Glutamatergic neuron (in vitro differentiated cells): ENCODE measurements around the gene NUP210. TPM values are rescaled to one million over a fixed set of nuclear protein-coding genes. Genes with fewer than 3 reads are reported as not detected.

Experiments used
- DNase-seq: peaks from one replicate; pipeline ENCODE4 v3.0.0; 2022
- H3K27ac Mint-ChIP-seq: one replicate; pipeline ENCODE4 v1.8.0; 2020; ENCODE audit warnings: mild to moderate bottlenecking, mixed read lengths, inconsistent platforms; ENCODE audit not compliant: unreplicated experiment
- H3K27me3 Mint-ChIP-seq: one replicate; pipeline ENCODE4 v1.8.0; 2020; ENCODE audit warnings: mild to moderate bottlenecking, moderate library complexity, mixed read lengths, inconsistent platforms; ENCODE audit not compliant: unreplicated experiment
- H3K36me3 Mint-ChIP-seq: one replicate; pipeline ENCODE4 v1.8.0; 2020; ENCODE audit warnings: mild to moderate bottlenecking, mixed read lengths, inconsistent platforms; ENCODE audit not compliant: unreplicated experiment
- H3K4me1 Mint-ChIP-seq: one replicate; pipeline ENCODE4 v1.8.0; 2020; ENCODE audit warnings: mild to moderate bottlenecking, low read depth, mixed read lengths, inconsistent platforms; ENCODE audit not compliant: unreplicated experiment
- H3K4me3 Mint-ChIP-seq: one replicate; pipeline ENCODE4 v1.8.0; 2020; ENCODE audit warnings: mild to moderate bottlenecking, mixed read lengths, inconsistent platforms; ENCODE audit not compliant: unreplicated experiment
- H3K9me3 Mint-ChIP-seq: one replicate; pipeline ENCODE4 v1.8.0; 2020; ENCODE audit warnings: mild to moderate bottlenecking, moderate library complexity, mixed read lengths, inconsistent platforms; ENCODE audit not compliant: unreplicated experiment
- CTCF ChIP-seq: fragments of 200-600 bp; sonication (generic); IDR thresholded peaks from one replicate; pipeline ENCODE4 v1.5.0; 2021; ENCODE audit not compliant: partially characterized antibody, unreplicated experiment
- total RNA-seq: library from RNA; stranded (reverse); fragmentation: NEBNext Ultra II Directional; extraction: Animal tissue kit (Norgen Biotek cat#: 25700); gene quantifications from one replicate; pipeline ENCODE4 v1.2.1, GENCODE V29; 2021; ENCODE audit not compliant: unreplicated experiment

NUP210 gene
- total RNA-seq, 1 donor from 2014 or later, result 2.4 TPM

- TF ChIP-seq CTCF, result no peak
- H3K4me1 Mint-ChIP-seq, result peaks cover 3% of the 10 kb centered on the region
- H3K9me3 Mint-ChIP-seq, result no peaks in the 10 kb centered on the region
- H3K4me3 Mint-ChIP-seq, result no peak overlapping the region
- peaks cover 9% of the 10 kb centered on the region for H3K27me3 Mint-ChIP-seq
- H3K36me3 Mint-ChIP-seq, result no peaks in the 10 kb centered on the region
- no peak for DNase-seq
- H3K27ac Mint-ChIP-seq, result no peak overlapping the region
Observed at GRCh38 chr3:13389378-13389777, 30.7 kb downstream of the NUP210 start.

- Mint-ChIP-seq H3K4me1 (peaks cover 3% of the 10 kb centered on the region), H3K9me3 (no peaks in the 10 kb centered on the region), H3K36me3 (no peaks in the 10 kb centered on the region), H3K27me3 (peaks cover 9% of the 10 kb centered on the region), H3K27ac (no peak overlapping the region), H3K4me3 (no peak overlapping the region)
- no peak for TF ChIP-seq CTCF
- DNase-seq, result no peak
Observed at GRCh38 chr3:13388816-13389215, 31.3 kb downstream of the NUP210 start.

GRCh38 chr3:13385373-13385965 is 34.7 kb downstream of the NUP210 start:
- Mint-ChIP-seq H3K9me3 (no peaks in the 10 kb centered on the region), H3K4me3 (no peak overlapping the region), H3K27ac (no peak overlapping the region), H3K27me3 (peaks cover 6% of the 10 kb centered on the region), H3K36me3 (no peaks in the 10 kb centered on the region), H3K4me1 (peaks cover 3% of the 10 kb centered on the region)
- DNase-seq, result no peak
- no peak for TF ChIP-seq CTCF

GRCh38 chr3:13380971-13381370 is 39.2 kb downstream of the NUP210 start:
- DNase-seq, result no peak
- no peaks in the 10 kb centered on the region for H3K9me3 Mint-ChIP-seq
- no peaks in the 10 kb centered on the region for H3K36me3 Mint-ChIP-seq
- H3K4me1 Mint-ChIP-seq, result no peaks in the 10 kb centered on the region
- no peak overlapping the region for H3K4me3 Mint-ChIP-seq
- peaks cover 4% of the 10 kb centered on the region for H3K27me3 Mint-ChIP-seq
- TF ChIP-seq CTCF, result no peak
- no peak overlapping the region for H3K27ac Mint-ChIP-seq

- Mint-ChIP-seq H3K4me1 (no peaks in the 10 kb centered on the region), H3K27me3 (peaks cover 4% of the 10 kb centered on the region), H3K9me3 (no peaks in the 10 kb centered on the region), H3K4me3 (no peak overlapping the region), H3K36me3 (no peaks in the 10 kb centered on the region), H3K27ac (no peak overlapping the region)
- TF ChIP-seq CTCF, result no peak
- no peak for DNase-seq
Observed at GRCh38 chr3:13379201-13379830, 40.8 kb downstream of the NUP210 start.
